ENCODE measurements around the gene ATP5PF. TPM values are rescaled to one million over a fixed set of nuclear protein-coding genes. Genes with fewer than 3 reads are reported as not detected.
"Not testable (repeated sequence)": the region's sequence is repeated elsewhere in the genome, so short reads cannot be mapped to it uniquely, and the experiment has no call there.

ATP5PF gene
- total RNA-seq, 1 donor from 2014 or later: 40.3 TPM

DNA sequence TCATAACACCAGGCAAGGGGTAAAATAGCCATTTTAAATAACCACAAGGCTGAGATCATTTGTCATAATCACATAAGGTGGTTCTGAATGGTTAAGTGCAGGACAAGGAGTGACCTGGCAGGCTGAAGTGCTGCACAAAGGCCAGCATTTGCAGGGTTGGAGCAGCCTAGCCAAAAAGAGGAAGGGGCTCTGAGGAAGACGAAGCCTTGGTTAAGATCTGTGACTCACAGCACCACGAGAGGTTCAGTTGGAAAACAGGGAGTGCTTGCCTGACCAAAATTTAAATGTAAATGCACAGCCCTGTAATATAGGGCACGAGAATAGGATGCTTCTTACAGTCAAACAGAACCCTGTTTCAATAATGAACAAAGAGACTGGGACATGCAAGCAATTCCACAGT, 12.1 kb downstream of the ATP5PF start:
- no peak for DNase-seq (ENCODE audit: low read depth in 2 of 2)

DNA sequence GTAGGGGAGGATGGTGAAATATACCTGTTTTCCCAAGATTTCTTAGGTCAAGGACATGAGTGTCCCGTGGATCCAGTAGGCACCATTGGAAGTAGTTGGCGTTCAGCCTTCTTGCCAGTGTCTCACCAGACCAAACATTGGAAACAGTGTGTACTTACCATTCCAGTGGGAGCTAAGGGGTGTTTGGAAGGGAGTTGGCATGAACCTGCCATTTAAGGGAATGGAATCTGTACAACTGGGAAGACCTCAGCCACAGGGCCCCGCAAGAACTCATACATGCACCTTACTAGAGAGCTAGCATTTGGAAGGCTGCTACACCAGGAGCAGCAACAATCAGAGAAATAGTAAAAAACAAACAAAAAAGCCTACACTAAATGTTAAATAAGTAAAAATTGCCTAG, 12.7 kb downstream of the ATP5PF start:
- DNase-seq (ENCODE audit: low read depth in 2 of 2): no peak

DNA sequence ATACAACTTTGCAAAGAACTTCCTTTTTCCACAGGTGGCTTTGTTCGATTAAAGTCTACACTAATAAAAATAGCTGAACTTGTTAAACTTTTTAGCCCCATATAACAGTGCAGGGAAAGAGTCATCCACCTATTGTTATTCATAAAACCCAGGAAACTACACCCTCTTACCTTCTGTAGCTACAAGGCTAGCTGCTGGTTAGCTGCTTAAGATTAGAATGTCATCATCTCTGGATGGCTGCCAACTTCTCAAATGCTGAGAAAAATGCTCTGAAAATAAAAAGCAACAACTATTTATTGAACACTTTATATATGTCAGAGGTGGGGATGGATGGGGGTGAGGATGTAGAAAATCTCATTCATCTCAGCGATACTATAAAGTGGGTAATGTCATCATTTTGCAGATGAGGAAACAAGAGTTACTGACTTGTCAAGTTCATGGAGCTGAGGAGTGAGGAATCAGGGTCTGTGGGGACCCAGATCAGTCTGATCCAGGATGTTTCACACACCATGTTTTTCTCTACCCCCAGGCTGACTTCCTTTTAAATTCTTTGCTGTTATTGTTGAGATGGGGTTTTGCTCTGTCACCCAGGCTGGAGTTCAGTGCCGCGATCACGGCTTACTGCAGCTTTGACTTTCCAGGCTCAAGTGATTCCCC, 17.1 kb downstream of the ATP5PF start:
- peak in 1 of 2 donors; percentile 70 for DNase-seq (ENCODE audit: low read depth in 2 of 2)

DNA sequence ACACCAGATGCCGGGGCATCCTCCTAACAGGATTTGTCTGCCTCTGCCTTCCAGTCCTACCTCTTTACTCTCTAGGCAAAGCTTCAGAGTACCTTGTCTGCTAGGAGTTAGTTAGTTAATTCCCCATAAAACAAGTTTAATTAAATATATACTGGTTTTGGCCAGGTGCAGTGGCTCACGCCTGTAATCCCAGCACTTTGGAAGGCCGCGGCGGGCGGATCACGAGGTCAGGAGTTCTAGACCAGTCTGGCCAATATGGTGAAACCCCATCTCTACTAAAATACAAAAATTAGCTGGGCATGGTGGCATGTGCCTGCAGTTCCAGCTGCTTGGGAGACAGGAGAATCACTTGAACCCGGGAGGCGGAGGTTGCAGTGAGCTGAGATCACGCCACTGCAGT, 20.6 kb downstream of the ATP5PF start:
- DNase-seq (ENCODE audit: low read depth in 2 of 2): not testable (repeated sequence)

DNA sequence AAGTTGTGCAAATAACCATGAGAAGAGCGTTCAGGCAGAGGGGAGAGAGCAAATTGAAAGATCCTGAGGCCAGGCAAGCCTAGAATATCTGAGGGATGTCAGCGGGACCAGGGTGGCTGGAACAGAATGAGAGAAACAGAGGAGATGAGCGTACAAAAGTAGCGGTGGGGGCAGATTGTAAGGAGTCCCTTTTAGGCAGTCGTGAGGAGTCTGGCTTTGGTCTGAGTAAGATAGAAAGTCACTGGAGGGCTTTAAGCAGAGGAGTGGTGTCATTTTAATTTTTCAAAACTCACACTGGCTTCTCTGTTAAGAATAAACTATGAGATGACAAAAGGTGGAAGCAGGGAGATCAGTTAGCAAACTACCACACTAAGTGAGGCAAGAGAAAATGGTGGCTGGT, 24.2 kb downstream of the ATP5PF start:
- no peak for DNase-seq (ENCODE audit: low read depth in 2 of 2)

DNA sequence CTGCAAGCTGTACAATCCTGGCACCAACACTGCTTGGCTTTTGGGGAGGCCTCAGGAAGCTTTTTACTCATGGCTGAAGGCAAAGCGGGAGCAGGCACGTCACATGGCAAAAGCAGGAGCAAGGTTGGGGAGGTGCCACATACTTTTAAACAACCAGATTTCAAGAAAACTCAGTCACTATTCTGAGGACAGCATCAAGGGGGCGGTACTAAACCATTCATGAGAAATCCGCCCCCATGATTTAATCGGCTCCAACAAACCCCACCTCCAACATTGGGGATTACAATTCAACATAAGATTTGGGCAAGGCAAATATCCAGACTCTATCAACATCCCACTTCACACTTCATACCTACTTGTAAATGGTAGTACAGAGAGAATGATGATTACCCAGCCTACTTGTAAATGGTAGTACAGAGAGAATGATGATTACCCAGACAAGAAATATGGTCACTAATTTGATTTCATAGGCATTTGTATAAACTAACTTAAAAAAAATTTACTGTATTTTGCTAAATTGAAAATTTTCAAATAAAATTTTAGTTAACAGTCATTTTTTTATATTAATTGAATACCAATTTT, 24.9 kb downstream of the ATP5PF start:
- DNase-seq (ENCODE audit: low read depth in 2 of 2): no peak

DNA sequence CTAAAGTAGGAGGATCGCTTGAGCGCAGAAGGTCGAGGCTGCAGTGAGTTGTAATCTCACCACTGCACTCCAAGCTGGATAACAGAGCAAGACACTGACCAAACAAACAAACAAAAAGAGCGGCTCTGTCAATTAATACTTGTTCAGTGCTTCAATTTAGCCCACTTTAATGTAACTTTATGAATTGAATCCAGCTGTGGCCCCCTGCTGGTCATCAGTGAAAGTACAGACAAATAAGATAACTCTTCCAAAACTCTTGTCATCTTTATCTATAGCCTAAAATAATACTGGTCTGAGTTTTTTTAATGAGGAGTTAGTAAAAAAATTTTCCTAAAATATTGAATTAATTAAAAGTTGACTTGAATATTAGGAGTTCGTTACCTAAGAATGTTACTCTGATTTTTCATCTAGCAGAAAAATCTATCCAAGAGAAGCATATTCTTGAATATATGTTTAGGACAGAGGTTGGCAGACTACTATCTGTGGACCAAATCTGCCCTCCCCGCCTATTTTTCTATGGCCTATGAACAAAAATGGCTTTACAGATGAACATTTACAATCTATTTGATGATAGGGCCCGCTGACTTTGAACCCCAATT, 26.1 kb downstream of the ATP5PF start:
- peak; percentile 61 to 71 for DNase-seq (ENCODE audit: low read depth in 2 of 2)

DNA sequence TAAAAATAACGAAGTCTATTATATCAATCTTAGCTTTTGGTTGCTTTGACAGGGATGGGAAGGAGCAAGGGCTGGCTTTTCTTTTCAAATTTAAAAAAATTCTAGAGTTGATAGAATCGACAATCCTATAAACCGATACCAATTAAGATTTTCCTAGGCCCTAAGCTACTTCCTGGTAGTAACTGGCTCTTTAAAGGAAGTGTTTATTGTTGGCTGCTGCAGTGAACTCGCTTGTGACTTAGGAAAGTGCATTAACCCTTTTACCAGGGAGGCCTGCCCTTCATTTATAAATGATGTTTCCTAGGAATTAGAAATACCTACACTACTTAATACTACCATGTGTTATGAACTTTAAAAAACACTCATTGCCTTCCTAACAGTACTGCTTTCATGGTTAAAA, 33.2 kb downstream of the ATP5PF start:
- DNase-seq (ENCODE audit: low read depth in 2 of 2): peak in 1 of 2 donors; percentile 14

DNA sequence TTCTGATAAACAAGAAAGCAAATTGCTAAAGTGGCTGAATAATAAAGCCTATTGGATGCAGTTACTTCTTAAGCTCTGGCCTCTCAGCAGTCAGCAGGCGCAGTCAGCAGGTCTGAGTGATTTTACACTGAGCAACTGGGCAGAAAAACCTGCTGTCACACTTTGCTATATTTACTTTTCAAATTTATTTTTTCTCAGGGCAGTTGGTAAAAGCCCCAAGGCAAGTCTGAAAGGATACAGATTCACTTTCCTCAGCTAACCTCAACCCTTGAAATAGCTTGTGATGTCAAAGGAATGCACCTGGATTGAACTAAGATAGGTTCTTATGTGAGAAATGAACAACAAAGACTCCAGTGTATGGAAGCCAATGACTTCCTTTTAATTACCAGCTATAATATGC, 34.0 kb downstream of the ATP5PF start:
- DNase-seq (ENCODE audit: low read depth in 2 of 2): no peak

DNA sequence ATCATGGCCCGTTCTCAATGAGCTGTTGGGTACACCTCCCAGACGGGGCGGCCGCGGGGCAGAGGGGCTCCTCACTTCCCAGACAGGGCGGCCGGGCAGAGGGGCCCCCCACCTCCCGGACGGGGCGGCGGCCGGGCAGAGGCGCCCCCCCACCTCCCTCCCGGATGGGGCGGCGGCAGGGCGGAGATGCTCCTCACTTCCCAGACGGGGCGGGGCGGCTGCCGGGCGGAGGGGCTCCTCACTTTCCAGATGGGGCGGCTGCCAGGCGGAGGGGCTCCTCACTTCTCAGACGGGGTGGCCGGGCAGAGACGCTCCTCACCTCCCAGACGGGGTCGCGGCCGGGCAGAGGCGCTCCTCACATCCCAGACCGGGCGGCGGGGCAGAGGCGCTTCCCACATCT, 39.2 kb downstream of the ATP5PF start:
- not testable (repeated sequence) for DNase-seq (ENCODE audit: low read depth in 2 of 2)

DNA sequence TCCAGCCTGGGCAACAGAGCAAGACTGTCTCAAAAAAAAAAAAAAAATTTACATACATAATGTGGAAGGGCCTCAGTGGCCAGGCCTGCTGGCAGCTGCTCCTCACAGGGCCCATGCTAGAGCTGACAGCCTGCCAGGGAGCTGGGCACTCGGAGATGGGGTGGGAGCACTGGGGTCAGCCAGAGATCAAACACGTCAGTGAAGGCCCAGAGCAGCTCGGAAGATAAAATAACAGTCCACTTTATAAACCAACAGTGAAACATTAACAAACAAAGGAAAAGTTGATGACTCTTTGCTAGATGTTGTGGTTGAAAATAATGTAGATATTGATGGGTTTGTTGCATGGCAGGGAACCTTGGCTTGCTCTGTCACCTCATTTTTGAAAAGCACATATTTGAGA, 42.7 kb downstream of the ATP5PF start:
- DNase-seq (ENCODE audit: low read depth in 2 of 2): peak in 1 of 2 donors; percentile 26

DNA sequence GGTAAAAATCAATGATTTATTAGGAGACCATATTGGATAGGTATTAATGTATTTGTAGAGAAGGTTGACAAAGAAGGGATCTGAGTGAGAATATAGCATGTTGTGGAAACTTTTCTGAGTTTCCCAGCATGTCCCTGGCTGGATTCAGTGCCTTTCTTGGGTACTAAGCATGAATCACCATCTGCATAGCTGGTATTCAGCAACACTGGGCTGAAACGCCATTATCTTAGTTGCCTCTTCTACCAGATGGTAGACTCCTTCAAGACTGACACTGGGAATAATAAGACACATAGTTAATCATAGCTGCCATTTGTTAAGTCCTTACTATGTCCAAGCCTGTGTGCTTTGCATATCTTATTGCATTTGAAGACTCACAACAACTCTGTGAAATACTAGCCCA, 45.5 kb downstream of the ATP5PF start:
- DNase-seq (ENCODE audit: low read depth in 2 of 2): peak in 1 of 2 donors; percentile 16

DNA sequence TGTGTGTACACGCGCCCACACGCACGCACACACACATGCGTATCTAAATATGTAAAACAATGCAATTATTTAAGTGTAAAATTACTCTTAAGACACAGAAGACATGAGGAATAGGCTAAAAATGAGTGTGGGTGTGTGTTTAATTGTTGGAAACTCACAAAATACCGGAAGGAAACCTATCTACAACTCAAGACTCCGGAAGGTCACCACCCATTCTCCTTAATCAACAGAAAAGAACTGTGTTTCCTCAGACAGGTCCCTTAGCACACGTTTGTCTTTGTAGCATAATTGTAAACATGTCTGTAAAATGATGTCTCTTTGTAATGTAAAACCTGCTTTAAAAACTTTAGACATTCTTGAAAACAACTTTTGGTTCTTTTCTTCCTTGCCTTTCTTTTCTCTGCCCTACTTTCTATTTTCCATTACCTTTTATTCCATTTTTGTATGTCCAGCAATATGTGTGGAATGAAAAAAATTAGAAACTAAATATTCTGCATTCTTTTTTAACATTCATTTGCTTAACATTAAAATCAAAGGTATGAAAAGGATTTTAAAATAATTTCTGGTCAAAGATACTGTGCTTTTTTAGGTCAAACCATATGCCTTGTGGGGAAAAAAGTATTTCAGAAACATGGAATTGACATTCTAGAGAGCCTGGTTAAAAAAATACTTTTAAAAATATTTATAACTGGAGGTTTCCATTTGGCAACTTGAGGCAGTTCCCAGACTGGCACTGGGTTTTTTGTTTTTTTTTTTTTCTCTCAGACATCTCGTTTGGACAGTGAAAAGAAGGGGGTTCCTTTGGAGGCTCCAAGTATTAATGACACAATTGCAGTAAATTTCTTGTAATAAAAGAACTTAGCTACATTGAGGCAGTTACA, 46.2 kb downstream of the ATP5PF start:
- DNase-seq (ENCODE audit: low read depth in 2 of 2): peak in 1 of 2 donors; percentile 62

DNA sequence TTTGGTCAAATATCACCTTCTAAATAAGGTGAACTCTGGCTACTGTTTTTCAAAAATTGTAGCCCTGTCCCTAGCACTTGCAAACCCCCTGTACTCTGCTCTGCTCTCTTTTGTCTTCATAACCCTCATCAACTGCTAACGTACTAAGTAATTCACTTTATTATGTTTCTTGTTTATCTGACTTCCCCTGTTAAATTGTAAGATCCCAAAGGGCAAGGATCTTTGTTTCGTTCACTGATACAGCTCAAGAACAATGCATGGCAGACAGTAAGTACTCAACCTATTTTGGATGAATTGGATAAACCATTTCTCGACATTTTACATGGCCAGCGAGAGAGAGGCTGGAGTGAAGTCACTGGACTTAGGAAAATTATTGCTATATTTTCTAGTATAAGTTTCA, 46.9 kb downstream of the ATP5PF start:
- no peak for DNase-seq (ENCODE audit: low read depth in 2 of 2)

DNA sequence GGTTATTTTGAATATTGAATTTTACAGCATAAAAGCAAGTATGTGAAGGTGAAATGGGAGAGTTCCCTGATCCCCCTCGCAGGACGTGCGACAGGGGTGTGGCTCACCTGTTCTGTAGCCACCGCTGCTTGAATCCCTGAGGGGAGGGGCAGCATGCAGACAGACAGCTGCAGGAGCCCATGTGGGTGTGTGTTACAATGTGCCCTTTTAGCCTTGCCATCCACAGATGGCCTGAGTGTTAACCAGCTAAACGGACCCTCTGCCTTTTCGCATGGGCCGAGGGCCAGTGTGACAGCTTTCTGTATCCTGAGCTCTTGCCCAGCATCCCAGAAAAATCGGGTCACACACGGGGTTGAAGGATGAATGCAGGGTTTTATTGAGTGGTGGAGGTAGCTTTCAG, 52.3 kb downstream of the ATP5PF start:
- DNase-seq (ENCODE audit: low read depth in 2 of 2): no peak

DNA sequence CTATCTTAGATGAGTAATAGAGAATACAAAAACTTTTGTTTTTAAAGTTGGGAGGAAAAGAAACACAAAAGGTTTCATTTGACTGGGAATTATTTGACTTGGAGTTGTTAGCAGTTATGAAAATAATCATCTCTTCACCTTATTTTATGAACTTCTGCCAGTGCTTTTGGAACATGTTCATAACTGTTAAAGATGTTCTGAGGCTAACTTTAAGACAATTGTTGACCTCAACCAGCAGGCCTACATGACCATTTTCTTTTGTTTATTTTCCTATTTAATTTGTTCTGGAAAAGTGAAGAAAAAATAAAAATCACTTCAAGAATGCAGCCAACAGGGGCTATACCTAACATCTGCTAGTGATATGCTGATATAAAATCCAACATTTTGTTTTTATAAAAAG, 58.3 kb downstream of the ATP5PF start:
- no peak for DNase-seq (ENCODE audit: low read depth in 2 of 2)

Other genes starting within 250 kb of the ATP5PF start
- gene MRPL39, start 127.4 kb downstream of the ATP5PF start, total RNA-seq: 23.4 and 29.6 TPM in 2 replicates
- 0.20 and 0.22 TPM in 2 replicates for gene JAM2, start 95.6 kb downstream of the ATP5PF start, total RNA-seq
- gene GABPA, start 68 bp upstream of the ATP5PF start, total RNA-seq: 21.8 and 25.8 TPM in 2 replicates